NCI-H524 treated with DMSO at 0.1 percent for 48 hours (cell line): ENCODE results near the gene RAPGEF2.

Experiments
- DNase-seq: peaks from one replicate; lab custom pipeline; 2025; lab: John Stamatoyannopoulos, UW

RAPGEF2 gene

GRCh38 chr4:159197885-159198269, 95.0 kb downstream of the RAPGEF2 start:
- no peak for DNase-seq

GRCh38 chr4:159199826-159200225, 96.9 kb downstream of the RAPGEF2 start:
- no peak for DNase-seq

DNA sequence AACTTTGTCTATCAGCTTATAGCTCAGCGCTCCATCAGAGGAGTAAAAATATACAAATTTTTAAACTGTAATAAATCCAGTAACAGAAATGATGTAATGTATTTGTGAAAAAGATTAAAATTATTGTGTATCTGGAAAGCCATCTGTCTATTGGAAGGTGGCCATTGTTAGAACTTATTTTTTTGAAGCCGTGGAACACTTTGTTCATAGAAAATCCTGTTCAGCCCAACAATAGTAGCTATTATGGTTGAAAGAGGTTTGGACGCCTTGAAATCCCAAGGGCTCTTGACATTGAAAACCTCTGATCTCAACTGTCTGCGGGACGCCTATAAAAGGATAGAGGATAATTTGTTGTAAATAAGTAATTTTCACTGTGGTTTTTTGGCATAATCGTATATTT, 98.3 kb downstream of the RAPGEF2 start:
- no peak for DNase-seq

DNA sequence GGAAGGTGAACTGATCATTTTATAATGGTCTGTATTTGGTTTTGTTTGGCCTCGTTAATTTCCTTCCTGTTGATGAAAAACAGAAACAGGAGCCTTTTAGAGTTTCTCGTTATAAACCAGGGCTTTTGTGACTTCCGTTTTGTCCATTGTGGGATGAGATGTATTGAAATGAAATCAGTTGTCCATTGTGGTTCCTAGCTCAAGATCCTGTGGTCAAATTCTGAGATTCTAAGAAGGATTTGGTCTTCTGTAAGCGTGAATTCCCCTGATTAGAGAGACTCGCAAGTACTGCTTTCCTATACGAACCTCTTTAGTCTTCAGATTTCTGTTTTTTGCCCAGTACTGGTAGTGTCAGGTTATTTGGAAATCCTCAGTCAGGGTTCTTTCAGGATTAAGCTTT, 101.7 kb downstream of the RAPGEF2 start:
- no peak for DNase-seq

DNA sequence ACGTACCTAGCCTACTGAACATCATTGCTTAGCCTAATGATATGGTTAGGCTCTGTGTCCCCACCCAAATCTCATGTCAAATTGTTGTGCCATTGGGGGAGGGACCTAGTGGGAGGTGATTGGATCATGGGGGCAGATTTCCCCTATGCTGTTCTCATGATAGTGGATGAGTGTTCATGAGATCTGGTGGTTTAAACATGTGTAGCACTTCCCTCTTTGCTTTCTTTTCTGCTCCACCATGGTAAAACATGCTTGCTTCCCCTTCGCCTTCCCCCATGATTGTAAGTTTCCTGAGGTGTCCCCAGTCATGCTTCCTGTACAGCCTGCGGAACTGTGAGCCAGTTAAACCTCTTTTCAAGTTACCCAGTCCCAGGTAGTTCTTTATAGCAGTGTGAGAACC, 102.6 kb downstream of the RAPGEF2 start:
- no peak for DNase-seq

GRCh38 chr4:159206427-159206871, 103.6 kb downstream of the RAPGEF2 start:
- no peak for DNase-seq

- no peak for DNase-seq
Observed at GRCh38 chr4:159209249-159209648, 106.4 kb downstream of the RAPGEF2 start.

DNA sequence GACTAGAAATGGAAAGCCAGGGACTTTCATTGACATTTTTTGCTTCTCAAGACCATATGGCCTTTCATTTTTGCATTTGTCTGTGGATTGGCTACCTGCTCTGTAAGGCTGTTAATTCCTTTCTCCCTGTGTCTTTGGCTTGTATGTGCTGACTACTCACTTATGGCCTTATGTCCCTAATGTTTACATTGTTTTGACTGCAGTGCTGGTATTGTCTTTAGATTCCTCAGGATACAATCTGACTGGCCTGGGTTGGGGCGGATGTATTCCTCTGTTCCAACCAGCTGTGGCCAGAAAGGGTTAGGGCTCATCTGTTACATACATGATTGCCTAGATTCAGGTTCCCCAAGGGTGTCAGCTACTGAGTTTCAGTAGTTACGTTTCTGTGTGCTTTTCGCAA, 108.1 kb downstream of the RAPGEF2 start:
- DNase-seq, result no peak

DNA sequence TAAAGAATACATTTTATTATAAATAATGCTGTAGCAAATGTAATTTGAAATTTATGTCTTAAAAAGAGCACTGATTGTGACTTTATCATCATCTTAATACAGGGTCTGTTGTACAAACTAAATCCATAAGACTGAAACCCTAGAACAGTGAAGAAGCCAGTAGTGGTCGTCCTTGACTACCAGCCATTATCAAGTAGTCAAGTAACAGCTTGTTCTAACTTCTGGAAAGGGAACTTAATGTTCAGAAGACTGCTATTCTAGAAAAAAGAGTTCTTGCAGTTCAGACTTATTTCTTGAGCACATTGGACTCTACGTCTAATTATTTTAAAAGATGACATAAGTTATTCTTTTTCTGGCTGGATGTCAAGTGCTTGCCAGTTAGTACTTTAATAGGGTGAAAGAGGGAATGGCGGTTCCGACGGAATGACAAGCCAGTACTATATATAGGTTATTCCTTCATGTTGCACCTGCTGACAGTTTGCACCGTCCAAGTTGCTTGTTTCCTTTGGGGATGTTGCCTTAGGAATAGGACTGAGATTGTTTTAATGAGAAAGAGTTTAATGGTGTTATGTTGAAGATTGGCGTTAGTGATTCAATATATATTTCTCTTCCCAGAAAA, 109.9 kb downstream of the RAPGEF2 start:
- DNase-seq, result no peak

- DNase-seq, result no peak
Observed at GRCh38 chr4:159216834-159217233, 114.0 kb downstream of the RAPGEF2 start.

- no peak for DNase-seq
Observed at GRCh38 chr4:159219862-159220261, 117.0 kb downstream of the RAPGEF2 start.

DNA sequence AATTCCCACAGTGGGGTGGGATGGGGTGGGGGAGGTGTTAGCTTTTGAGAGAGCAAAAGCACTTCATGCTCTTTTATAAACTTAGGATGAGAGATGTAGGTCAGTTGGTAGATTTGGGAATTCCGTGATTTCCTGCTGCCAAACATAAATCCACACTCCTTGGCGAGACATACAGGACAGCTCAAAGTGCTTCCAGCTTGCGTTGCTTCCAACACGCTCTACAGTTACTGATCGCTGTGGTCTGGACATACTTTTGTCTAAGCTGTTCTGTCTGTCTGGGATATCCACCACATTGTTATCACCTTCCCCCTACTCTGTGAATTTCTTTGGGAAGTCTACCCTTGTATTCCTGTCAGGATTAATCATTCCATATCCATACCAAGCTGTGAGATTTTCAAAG, 117.5 kb downstream of the RAPGEF2 start:
- no peak for DNase-seq

GRCh38 chr4:159221280-159221679, 118.4 kb downstream of the RAPGEF2 start:
- DNase-seq, result no peak

- no peak for DNase-seq
Observed at GRCh38 chr4:159222043-159222552, 119.2 kb downstream of the RAPGEF2 start.

GRCh38 chr4:159224408-159224807, 121.5 kb downstream of the RAPGEF2 start:
- DNase-seq, result no peak

DNA sequence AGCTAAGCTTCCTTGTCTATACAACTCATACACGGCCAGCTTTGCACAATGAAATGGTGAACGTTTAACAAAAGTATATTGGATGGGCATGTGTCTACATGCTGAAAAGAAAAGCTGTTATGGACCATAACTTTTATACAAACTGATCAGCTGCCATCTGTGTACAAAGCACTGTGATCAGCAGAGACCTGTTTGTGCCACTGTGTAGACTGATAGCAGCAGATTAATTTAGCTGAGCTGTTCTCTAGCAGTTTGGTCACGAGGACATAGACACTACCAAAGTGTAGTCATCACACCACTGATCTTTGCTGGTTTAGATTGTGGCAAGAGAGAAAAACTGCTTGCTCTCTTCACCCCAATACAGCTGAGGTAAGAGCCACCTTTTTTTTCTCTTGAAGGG, 124.5 kb downstream of the RAPGEF2 start:
- DNase-seq, result no peak

GRCh38 chr4:159227984-159228383, 125.1 kb downstream of the RAPGEF2 start:
- DNase-seq, result no peak

DNA sequence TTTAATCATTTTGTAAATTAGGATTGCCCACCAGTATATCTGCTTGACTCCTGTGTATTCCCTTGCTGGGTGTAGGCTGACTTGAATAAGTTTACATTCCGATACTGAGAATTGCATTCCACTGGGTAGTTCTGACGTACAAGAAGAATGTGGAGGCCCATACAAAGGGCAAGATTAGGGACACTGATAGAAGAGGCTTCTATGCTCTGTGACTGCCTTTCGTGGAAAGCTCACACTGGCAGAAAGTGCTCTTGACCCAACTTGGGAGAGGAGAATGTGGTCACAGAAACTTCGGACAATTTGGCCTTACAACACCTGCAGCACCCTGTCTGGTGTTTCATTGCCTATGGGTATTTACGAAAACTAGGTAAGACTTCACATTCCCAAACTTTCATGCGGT, 126.3 kb downstream of the RAPGEF2 start:
- DNase-seq, result no peak

DNA sequence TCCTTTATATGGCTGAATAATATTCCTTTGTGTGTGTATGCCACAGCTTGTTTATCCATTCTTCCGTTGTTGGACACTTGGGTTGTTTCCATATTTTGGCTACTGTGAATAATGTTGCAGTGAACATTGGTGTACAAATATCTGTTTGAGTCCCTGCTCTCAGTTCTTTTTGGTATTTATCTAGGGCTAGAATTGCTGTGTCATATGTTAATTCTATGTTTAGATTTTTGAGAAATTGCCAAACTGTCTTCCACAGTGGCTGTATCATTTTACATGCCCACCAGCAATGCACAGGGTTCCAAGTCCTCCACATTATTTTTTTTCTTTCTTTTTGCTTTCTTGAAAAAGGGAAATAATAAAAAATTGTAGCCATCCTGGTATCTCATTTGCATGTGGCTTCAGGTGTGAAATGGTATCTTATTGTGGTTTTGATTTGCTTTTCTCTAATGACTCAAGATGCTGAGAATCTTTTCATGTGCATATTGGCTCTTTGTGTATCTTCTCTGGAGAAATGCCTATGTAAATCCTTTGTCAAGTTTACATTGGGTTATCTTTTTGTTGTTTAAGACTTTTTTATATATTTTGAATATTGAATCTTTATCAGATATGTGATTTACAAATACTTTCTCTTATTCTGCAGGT, 129.7 kb downstream of the RAPGEF2 start:
- DNase-seq, result no peak

- DNase-seq, result no peak
Observed at GRCh38 chr4:159235779-159236368, 133.0 kb downstream of the RAPGEF2 start.

DNA sequence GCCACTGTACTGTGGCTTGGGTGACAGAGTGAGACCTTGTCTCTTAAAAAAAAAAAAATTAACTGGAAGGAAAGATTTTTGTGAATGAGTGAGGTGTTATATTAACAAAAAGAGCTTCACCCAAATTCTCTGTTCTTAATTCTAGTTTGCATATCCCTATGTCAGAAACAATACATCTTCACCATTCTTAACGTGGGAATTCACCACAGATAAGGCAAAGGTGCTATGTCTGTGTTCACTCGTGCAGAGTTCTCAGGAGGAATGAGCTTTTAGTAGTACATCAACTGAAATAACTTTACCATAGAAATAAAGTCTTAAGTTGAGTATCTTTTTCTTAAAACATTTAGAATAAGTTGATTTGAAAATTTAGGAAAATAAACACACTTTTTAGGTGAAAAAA, 135.1 kb downstream of the RAPGEF2 start:
- DNase-seq, result no peak

DNA sequence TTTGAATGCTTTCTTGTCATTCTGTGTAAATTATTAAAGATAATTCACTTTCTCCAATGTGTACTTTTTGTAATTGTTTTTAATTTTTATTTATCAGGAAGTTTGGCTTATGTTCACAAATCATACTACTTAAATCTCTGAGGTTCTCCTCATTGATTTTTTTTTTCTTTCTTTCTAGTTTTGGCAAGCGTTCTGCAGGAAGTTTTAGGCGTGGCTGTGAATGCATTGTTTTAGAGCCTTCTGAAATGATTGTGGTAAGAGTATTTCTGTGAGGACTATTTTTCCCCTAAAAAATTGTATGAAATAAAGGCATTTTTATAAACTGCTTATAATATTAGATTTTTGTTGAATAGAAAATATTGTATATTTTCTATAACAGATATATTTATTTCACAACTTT, 135.8 kb downstream of the RAPGEF2 start:
- no peak for DNase-seq

- no peak for DNase-seq
Observed at GRCh38 chr4:159239629-159240028, 136.8 kb downstream of the RAPGEF2 start.

GRCh38 chr4:159240046-159240445, 137.2 kb downstream of the RAPGEF2 start:
- DNase-seq, result no peak
